Measurements from ENCODE around the gene AFF2. TPM values are rescaled to one million over a fixed set of nuclear protein-coding genes. Genes with fewer than 3 reads are reported as not detected.

The AFF2 gene
- total and polyA plus RNA-seq, 8 donors = 0.04 to 0.93 (median 0.41) TPM

DNA sequence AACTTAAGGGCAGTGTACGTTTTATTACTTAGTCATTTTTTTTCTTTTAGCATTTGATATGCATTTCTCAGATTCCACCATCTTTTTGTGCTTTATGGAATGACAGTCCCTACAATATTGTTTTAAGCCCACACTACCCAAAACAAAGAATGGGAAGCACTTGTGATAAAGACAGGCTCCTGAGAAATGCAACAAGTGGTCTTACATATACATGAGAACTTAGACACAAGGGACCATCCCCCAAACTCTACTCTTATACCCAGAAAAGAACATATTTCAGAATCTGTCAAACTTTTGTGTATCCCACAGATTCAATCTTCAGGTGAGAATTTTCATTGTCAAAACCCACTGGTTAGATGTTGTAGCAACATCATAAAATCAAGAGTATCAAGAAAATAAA is 491.1 kb downstream of the AFF2 start:
- FAIRE-seq = no peak
- intact Hi-C loops (cut with DNase I) = no loop called here
- Histone ChIP-seq H3K9me3 (no peaks in the 10 kb centered on the region), H3K4me1 (no peaks in the 10 kb centered on the region), H3K4me3 (no peak overlapping the region), H3K27me3 (no peaks in the 10 kb centered on the region), H3K36me3 (no peaks in the 10 kb centered on the region), H3K27ac (no peak overlapping the region)
- TF ChIP-seq, protein P1, sequence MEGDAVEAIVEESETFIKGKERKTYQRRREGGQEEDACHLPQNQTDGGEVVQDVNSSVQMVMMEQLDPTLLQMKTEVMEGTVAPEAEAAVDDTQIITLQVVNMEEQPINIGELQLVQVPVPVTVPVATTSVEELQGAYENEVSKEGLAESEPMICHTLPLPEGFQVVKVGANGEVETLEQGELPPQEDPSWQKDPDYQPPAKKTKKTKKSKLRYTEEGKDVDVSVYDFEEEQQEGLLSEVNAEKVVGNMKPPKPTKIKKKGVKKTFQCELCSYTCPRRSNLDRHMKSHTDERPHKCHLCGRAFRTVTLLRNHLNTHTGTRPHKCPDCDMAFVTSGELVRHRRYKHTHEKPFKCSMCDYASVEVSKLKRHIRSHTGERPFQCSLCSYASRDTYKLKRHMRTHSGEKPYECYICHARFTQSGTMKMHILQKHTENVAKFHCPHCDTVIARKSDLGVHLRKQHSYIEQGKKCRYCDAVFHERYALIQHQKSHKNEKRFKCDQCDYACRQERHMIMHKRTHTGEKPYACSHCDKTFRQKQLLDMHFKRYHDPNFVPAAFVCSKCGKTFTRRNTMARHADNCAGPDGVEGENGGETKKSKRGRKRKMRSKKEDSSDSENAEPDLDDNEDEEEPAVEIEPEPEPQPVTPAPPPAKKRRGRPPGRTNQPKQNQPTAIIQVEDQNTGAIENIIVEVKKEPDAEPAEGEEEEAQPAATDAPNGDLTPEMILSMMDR (IDR thresholded peaks at IDR 0.05) = no peak
- WGBS, 2 donors = 34 to 40% methylated on average over 1 of the region's 1 CpG
- no peak for ATAC-seq
- DNase-seq = no peak

DNA sequence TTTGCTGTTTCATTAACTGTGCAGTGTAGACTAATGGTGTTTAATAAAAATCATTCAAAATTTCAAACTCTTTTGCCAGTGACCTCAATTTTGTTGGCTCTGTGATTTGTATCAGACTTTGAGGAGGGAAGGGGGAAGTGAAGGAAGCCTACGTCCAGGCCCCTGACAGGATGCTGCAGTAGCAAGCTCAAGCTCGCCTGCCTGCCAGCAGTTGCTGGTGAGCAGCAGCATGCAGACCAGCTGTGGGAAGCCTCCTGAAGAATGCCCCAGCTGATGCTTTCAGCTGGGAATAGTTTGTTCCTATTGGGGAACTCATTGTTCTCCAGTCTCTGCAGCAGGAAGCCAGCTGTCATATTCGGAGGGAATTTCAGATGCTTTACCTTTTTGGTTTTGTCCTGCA is 495.2 kb downstream of the AFF2 start:
- H3K4me3 ChIP-seq = no peak overlapping the region
- no peaks in the 10 kb centered on the region for H3K27me3 ChIP-seq
- ATAC-seq (no peak), FAIRE-seq (no peak), DNase-seq (no peak)
- WGBS, 2 donors = 49 to 51% methylated on average over 3 of the region's 3 CpGs
- H3K4me1 ChIP-seq = no peaks in the 10 kb centered on the region
- H3K27ac ChIP-seq = no peak overlapping the region
- H3K36me3 ChIP-seq = no peaks in the 10 kb centered on the region
- no peaks in the 10 kb centered on the region for H3K9me3 ChIP-seq
- TF ChIP-seq, protein P1 (IDR thresholded peaks at IDR 0.05) = no peak
- intact Hi-C loops (cut with DNase I) = no loop called here

DNA sequence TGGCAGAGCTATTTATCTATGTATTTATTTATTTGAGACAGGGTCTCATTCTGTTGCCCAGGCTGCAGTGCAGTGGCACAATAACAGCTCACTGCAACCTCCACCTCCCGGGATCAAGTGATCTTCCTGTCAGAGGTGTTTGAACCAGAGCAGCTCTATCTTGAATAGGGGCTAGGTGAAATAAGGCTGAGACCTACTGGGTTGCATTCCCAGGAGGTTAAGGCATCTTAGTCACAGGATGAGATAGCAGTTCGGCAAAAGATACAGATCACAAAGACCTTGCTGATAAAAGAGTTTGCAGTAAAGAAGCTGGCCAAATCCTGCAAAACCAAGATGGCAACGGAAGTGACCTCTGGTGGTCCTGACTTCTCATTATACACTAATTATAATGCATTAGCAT is 501.9 kb downstream of the AFF2 start:
- FAIRE-seq (no peak), ATAC-seq (no peak), DNase-seq (no peak)
- Histone ChIP-seq H3K4me3 (no peak overlapping the region), H3K36me3 (no peaks in the 10 kb centered on the region), H3K4me1 (no peaks in the 10 kb centered on the region), H3K27ac (no peak overlapping the region), H3K9me3 (no peaks in the 10 kb centered on the region), H3K27me3 (no peaks in the 10 kb centered on the region)
- WGBS, 2 donors = 40 to 41% methylated on average over 3 of the region's 3 CpGs
- TF ChIP-seq, protein P1 (IDR thresholded peaks at IDR 0.05) = no peak
- intact Hi-C loops (cut with DNase I) = no loop called here

DNA sequence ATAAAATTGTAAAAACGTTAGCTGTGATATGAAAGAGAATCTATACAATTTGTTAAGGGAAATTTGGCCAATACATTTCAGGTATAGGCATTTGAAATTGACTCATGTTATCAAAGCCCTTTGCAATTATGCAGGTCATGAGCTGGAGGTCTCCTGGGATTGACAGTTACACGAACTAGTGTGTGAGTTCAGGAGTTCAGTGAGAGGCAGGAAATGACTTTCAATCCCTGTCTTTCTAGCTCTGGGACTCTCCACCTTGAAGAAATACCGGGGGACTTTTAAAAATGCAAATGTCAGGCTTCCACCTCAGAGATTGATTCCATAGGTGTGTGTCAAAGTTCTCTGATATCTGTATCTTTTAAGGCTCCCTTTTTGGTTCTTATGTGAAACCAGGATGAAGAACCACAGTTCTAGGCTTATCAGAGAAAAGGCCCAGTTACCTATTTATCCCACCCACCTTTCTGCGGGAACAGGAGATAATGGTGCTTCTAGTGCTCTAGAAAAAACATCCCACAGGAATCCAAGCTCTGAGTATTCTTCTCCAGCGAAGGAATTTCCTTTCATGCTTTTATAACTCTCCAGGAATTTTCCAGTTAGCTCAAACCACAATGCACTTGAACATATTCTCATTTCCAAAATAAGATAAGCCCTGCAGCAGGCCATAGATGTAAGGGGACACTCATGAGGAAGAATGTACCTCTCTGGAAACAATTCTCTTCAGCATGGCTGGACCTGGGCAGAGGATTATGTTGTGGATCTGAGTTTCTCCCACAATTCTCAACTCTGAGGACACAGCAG is 503.6 kb downstream of the AFF2 start:
- ATAC-seq = no peak
- Histone ChIP-seq H3K36me3 (no peaks in the 10 kb centered on the region), H3K27ac (no peak overlapping the region), H3K4me3 (no peak overlapping the region), H3K9me3 (no peaks in the 10 kb centered on the region), H3K27me3 (no peaks in the 10 kb centered on the region), H3K4me1 (no peaks in the 10 kb centered on the region)
- no peak for DNase-seq
- whole genome bisulfite sequencing, 2 donors = 36 to 37% methylated on average over 5 of the region's 5 CpGs
- no peak for FAIRE-seq
- intact Hi-C loops (cut with DNase I) = no loop called here
- TF ChIP-seq, protein P1 (IDR thresholded peaks at IDR 0.05) = no peak

DNA sequence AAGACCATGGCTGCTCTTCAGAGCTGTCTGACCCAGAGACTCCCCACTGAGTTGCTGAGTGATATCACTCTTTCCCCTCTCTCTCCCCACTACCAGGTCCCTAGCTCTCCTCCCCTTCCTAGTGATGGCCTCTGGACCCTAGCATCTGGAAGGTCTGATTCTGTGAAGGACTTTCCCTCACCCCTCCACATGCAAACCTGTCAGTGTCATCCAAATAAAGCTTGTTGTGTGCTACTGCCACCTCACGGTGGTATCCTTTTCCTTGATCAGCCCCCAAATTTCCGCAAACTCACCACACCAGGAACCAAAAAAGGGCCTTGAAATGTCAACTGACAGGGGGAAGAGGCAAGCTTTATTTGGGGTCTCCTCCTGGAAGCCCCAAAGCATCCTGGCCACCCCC is 504.5 kb downstream of the AFF2 start:
- Histone ChIP-seq H3K27me3 (no peaks in the 10 kb centered on the region), H3K4me1 (no peaks in the 10 kb centered on the region), H3K36me3 (no peaks in the 10 kb centered on the region), H3K27ac (no peak overlapping the region), H3K9me3 (no peaks in the 10 kb centered on the region), H3K4me3 (no peak overlapping the region)
- intact Hi-C loops (cut with DNase I) = no loop called here
- FAIRE-seq = no peak
- TF ChIP-seq, protein P1 (IDR thresholded peaks at IDR 0.05) = no peak
- no peak for DNase-seq
- ATAC-seq = no peak
- 40 to 55% methylated on average over 2 of the region's 2 CpGs for WGBS, 2 donors
